Central memory CD4-positive, alpha-beta T cell (primary cell): ENCODE data around the gene PIWIL1.

Experiments used
- DNase-seq: peaks from one replicate; pipeline ENCODE4 v3.0.0; 2022

Gene PIWIL1

GRCh38 chr12:130375296-130376287, 37.9 kb downstream of the PIWIL1 start:
- DNase-seq: no peak

- DNase-seq: no peak
Measured at GRCh38 chr12:130382818-130383217, 45.1 kb downstream of the PIWIL1 start.

GRCh38 chr12:130384234-130384633, 46.5 kb downstream of the PIWIL1 start:
- no peak for DNase-seq

DNA sequence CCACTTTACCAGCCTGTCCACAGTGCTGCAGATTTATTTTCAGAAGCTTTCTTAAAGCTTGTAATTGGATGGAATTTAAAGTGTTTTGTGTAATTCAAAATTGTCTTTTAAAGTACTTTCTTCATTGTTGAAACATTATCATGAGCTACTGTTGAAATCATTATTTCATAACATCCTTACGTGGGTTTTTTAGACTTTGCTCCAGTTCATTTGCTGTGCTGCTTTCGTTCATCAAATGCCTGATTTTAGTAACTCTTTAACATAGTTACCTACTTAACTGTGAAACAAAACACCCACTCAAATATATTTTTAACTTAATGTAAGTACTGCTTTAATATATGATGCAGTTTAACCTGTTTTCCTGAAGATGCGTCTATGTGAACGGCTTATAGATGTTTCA, 47.5 kb downstream of the PIWIL1 start:
- DNase-seq: no peak

GRCh38 chr12:130391186-130391585, 53.5 kb downstream of the PIWIL1 start:
- no peak for DNase-seq

DNA sequence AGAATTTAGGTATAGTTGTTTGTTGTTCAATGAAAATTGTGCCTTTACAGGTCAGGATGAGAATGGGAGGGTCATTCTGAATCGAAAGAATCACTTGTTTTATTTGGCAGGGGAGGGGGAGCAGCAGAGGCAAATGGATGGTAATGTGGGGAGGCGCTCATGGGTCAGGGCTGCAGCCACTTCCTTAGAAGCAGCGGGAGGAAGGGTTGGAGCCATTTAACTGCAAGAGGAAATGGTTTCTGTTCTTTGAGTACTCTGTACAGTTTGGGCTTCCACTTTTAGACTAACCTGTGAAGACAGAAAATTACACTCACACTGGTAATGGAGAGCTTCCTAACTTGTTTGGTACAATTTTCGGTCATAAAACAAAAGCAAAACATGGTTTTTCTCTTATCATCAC, 57.2 kb downstream of the PIWIL1 start:
- no peak for DNase-seq

GRCh38 chr12:130396667-130397066, 59.0 kb downstream of the PIWIL1 start:
- DNase-seq: no peak

DNA sequence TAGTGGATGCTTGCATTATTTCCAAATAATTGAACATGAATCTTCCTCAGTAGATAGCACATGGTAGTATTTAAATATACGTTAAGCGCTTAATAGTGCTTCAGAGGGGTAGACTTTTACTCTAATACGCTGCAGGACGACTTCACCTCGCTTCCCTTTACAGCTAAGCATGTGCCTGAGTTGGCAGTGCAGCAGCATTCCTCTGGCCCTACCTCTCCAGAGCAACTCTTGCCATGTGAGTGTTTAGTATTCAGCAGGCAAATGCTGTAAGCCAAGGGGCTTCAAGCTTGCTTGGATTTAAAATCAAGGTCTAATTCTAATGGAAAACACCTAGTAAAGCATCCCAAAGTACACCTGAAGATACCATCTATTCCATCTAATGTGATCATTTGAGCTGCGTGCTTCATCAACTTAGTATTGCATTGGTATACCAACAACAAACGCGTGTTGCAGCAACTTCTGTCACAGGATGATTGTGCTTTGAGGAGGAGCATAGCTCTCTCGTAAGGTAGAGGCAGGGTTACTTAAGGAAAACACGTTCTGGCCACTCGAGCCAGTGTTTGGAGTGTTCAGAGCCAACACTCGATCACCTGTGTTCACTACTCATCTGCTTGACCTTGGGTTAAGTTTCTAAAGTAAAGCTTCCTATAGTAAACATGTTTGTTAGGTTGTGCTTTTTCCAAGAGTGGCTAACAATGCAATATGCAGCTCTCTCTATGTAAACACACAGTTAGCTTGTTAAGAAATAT, 60.6 kb downstream of the PIWIL1 start:
- no peak for DNase-seq

GRCh38 chr12:130401703-130402102, 64.0 kb downstream of the PIWIL1 start:
- DNase-seq: no peak

- DNase-seq: no peak
Measured at GRCh38 chr12:130405332-130405731, 67.6 kb downstream of the PIWIL1 start.

DNA sequence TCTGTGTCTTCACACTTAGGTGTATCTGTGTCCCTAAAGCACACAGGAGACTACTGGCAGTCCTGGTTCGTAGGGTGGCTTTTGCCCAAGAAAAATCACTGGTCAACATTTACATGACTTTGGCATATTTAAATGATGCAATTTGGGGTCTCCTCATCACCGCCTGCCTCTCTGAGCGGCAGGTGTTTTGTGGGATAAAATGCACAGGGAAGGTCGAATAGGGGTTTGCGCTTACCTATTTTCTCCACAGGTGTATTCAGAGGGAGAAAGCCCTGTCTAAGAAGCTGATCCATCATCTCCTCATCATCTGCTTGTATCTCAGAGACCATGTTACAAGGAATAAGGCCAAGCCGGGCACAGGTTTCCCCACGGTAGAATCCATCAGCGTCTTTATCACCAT, 74.7 kb downstream of the PIWIL1 start:
- no peak for DNase-seq

DNA sequence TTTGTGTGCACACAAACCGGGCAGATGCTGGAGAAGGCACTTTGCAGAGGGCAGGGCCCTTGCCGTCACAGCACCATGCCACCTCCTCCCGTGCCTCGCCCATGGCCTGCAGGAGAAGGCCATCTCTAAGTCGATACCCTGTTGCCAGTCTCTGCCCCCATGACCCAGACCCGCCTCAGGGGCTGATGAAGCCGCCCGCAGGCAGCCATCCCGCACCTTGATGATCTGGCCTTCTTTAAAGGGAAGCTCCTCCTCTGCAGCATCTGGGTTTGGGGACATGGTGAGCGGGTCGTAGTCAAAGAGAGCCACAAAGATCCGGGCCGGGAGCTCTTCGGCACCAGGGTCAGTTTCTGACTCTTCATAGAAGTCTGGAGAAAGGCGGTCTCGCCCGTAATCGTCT, 76.2 kb downstream of the PIWIL1 start:
- DNase-seq: no peak

DNA sequence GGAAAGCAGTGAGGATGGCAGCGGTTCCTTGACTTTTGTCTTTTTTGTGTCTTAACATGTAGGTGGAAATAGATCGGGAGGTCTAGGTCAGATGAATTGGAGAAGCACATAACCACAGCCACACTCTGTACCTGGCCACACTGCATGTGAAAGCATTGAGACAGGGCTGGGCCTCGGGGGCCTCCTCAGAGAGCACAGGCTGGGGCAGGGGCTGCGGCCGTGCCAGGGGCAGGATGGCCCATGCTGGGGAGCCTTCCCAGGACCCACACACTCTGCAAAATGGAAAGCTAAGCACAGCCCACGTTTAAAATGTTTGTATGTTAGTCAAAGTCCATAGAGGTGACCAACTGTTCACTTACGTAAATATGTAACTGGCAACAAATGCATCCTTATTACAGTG, 76.7 kb downstream of the PIWIL1 start:
- DNase-seq: no peak

- no peak for DNase-seq
Measured at GRCh38 chr12:130418251-130418650, 80.6 kb downstream of the PIWIL1 start.

DNA sequence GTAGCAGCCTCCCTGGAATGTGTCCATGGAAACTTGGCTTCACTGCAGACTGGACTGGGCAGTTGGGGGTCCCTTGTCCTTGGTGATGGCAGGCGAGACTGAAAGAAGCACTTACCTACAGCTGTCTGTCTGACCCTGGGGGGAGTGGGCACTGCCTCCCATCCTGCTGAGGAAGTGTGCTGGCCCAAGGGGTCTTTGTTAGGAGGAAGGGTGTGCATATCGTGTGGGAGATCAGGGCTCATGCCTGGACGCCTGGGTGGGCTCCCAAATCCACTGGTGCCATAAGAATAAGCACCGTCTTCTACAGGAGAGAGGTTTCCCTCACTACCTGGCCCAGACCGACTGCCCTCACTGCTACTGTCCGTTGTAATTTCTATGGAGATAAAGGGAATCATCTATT, 81.4 kb downstream of the PIWIL1 start:
- no peak for DNase-seq

GRCh38 chr12:130420071-130420470, 82.4 kb downstream of the PIWIL1 start:
- DNase-seq: no peak

DNA sequence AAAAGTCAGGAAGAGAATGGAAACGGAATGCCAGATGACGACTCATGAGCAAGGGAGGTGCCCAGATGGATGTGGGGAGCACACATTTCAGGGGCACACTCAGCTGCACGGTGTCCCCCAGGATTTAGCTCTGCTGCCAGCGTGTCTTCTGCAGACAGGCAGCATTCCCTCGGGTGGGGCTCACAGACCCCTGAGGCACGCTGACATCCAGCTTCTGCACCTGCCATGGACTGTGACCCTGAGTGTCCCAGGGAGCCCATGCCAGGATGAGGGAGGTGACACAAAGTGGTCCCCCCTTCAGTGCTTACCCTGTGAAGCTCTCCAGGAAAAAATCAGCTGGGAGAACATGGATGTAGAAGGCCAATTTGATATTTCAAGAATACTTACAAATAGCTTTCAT, 84.2 kb downstream of the PIWIL1 start:
- no peak for DNase-seq
